Thoracic aorta (tissue), 2 donors: ENCODE data around the gene RAMP3. TPM values are rescaled to one million over a fixed set of nuclear protein-coding genes. Genes with fewer than 3 reads are reported as not detected.

ENCODE experiments used
- ATAC-seq: fragments of 150-250 bp; one replicate; pipeline ENCODE4 v1.8.0; 2017; ENCODE audit warnings: low read depth; ENCODE audit not compliant: insufficient number of reproducible peaks, low FRiP score
- DNase-seq: peaks from one replicate; pipeline ENCODE4 v3.0.0-alpha.2; 2020; ENCODE audit warnings: low spot score
- H3K27ac ChIP-seq, 2 donors: fragments of 200-600 bp; sonication (generic); 1 replicate in 1 of 2; 2 replicates in 1 of 2; pipeline ENCODE4 v1.5.1; 2016; ENCODE audit warnings: mild to moderate bottlenecking in 2 of 2, moderate library complexity in 2 of 2
- H3K27me3 ChIP-seq: fragments of 200-600 bp; sonication (generic); replicated peaks from 2 replicates; pipeline ENCODE4 v1.6.0; 2016; ENCODE audit warnings: mild to moderate bottlenecking; ENCODE audit not compliant: insufficient read depth
- H3K36me3 ChIP-seq: fragments of 200-600 bp; sonication (generic); one replicate; pipeline ENCODE4 v1.5.1; 2016
- H3K4me1 ChIP-seq, 2 donors: fragments of 200-600 bp; sonication (generic); 1 replicate in 1 of 2; 2 replicates in 1 of 2; pipeline versions ENCODE4 v1.5.1 to v1.6.0; 2016; ENCODE audit warnings: low read depth in 2 of 2, mild to moderate bottlenecking in 1 of 2; ENCODE audit not compliant: control insufficient read depth in 1 of 2
- H3K4me3 ChIP-seq: fragments of 200-600 bp; sonication (generic); 2 replicates; pipeline ENCODE4 v1.5.1; 2016; ENCODE audit warnings: mild to moderate bottlenecking
- H3K9me3 ChIP-seq: fragments of 200-600 bp; sonication (generic); 2 replicates; pipeline ENCODE4 v1.5.1; 2016
- total RNA-seq, 2 donors: library from RNA; depleted of rRNA; stranded (reverse); fragments of >200 nt; gene quantifications; one replicate each; pipeline versions ENCODE4 v1.1.0 to v1.2.3, GENCODE V29; 2016
- TF ChIP-seq, protein P1 (sequence below): fragments of 200-600 bp; sonication (generic); IDR thresholded peaks from one replicate; pipeline ENCODE4 v1.5.1; 2019; ENCODE audit warnings: antibody characterized with exemption

The RAMP3 gene
- total RNA-seq, 2 donors from 2014 or later, result 76.5 to 123 TPM

DNA sequence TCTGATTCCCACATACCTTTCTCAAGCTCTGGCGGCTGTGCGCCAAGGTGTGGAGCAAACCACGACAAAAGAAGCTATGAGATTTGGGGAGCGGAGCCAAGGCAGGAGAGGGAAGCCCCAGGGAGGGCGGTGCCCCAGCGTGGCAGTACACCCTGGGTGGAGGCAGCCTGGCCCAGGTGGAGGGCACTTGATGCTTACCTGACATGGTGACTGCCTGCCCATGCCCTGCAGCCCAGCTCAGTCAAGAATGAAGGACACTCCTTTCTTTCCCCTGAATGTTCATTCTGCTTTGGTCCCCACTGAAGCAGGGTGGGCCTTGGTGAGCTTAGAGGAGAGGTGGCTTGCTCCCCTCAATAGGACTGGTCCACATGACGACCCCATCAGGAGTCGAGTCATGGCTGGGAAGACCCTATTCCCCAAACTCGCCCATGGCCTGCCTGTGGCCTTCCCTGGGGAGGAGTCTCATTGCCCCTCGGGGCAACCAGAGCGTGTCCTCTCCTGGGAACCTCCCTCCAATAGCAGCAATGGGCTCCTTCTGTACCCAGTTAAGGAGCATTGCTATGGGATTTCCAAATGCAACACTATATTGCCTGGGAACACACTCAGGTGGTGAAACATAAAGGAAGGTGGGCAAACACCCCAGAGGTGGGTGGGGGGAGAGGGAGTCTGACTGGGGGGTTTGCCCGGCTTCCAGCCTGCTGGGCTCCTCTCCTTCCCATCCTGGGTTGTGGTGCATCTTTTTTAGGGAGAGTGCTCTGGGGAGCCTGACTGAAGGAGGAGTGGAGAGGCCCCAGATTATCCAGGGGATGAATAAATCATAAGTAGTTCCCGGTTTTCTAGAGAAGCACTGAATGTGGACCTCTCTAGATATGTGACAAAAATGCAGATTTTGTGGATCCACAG lies 22.7 kb downstream of the RAMP3 start:
- no peaks in the 10 kb centered on the region for H3K4me1 ChIP-seq
- DNase-seq (no peak), ATAC-seq (no peak)
- TF ChIP-seq, protein P1, sequence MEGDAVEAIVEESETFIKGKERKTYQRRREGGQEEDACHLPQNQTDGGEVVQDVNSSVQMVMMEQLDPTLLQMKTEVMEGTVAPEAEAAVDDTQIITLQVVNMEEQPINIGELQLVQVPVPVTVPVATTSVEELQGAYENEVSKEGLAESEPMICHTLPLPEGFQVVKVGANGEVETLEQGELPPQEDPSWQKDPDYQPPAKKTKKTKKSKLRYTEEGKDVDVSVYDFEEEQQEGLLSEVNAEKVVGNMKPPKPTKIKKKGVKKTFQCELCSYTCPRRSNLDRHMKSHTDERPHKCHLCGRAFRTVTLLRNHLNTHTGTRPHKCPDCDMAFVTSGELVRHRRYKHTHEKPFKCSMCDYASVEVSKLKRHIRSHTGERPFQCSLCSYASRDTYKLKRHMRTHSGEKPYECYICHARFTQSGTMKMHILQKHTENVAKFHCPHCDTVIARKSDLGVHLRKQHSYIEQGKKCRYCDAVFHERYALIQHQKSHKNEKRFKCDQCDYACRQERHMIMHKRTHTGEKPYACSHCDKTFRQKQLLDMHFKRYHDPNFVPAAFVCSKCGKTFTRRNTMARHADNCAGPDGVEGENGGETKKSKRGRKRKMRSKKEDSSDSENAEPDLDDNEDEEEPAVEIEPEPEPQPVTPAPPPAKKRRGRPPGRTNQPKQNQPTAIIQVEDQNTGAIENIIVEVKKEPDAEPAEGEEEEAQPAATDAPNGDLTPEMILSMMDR, result no peak
- no peak overlapping the region for H3K4me3 ChIP-seq
- no peaks in the 10 kb centered on the region for H3K27me3 ChIP-seq
- H3K27ac ChIP-seq, result no peak overlapping the region
- no peaks in the 10 kb centered on the region for H3K9me3 ChIP-seq
- no peaks in the 10 kb centered on the region for H3K36me3 ChIP-seq

DNA sequence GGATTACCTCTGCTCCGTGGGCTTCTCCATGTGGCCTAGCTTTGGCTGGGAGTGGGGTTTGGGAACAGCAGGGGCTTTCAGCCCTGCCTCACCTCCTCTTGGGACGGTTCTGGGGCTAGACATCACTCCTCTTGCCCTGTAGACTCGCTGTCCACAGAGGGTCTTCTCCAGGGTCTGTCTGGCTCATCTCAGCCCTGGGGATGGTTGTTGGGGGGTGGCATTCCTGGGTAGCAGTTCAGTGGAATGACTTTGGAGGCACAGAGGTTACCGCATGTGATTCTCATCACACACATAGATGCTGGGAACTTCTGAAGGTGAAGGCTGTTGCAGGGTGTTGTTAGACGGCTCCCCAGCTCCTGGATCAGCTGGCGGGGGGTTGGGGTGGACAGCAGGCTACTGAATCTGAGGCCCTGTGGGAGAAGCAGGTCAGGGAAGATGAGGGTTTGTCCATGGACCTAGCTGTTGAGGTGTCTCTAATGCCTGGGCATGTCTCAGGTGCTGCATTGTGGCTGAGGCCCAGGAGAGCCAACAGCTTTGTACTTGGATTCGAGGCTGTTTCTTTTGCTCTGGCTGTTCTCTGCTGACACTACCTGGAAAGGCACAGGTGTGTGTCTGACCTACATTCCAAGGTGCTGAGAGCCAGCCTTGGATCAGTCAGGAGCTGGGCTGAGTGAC lies 23.8 kb downstream of the RAMP3 start:
- no peaks in the 10 kb centered on the region for H3K9me3 ChIP-seq
- no peaks in the 10 kb centered on the region for H3K4me1 ChIP-seq
- TF ChIP-seq, protein P1, result no peak
- ATAC-seq (no peak), DNase-seq (no peak)
- H3K4me3 ChIP-seq, result no peak overlapping the region
- no peaks in the 10 kb centered on the region for H3K27me3 ChIP-seq
- no peaks in the 10 kb centered on the region for H3K36me3 ChIP-seq
- H3K27ac ChIP-seq, result no peak overlapping the region

DNA sequence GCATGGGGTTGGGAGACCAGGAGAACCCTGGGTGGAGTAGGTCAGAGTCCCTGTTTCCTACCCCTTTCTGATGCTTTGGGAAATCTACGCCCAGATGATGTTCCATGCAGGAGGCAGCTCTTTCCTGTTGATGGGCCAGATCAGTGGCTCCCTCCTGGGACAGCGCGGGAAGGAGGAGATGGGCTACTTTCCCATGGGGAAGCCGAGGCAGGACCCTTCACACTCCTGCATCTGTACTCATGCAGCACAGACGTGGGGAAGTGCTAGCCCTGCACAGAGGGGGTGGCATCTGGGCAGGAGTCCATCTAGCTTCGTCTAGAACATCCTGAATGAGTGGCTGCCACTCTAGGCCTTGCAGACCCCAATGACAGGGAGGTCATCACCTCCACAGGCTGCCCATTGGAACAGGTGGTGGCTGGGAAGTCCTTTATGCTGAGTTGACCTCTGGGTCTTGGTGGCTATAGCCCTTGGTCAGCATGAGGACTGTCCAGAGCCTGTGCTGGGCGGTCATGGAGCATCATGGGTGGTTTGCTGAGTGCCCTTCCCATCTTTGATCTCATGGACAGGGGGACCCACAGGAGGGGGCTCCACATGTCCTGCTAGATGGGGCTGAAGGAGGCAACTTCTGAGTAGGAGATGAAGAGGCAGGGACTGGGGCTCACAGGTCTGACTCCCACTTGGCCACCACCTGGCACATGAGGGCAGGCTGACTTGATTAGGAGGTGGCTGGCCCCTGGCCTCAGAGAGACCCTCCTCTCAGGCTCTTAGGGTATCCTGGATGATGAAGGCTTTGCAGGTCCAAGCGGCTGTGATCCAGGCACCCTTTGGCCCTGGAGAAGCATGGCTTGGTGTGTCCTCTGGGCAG lies 24.6 kb downstream of the RAMP3 start:
- no peak overlapping the region for H3K4me3 ChIP-seq
- no peak overlapping the region for H3K27ac ChIP-seq
- TF ChIP-seq, protein P1, result no peak
- DNase-seq (no peak), ATAC-seq (no peak)
- no peaks in the 10 kb centered on the region for H3K36me3 ChIP-seq
- H3K4me1 ChIP-seq, result no peaks in the 10 kb centered on the region
- no peaks in the 10 kb centered on the region for H3K9me3 ChIP-seq
- H3K27me3 ChIP-seq, result no peaks in the 10 kb centered on the region

DNA sequence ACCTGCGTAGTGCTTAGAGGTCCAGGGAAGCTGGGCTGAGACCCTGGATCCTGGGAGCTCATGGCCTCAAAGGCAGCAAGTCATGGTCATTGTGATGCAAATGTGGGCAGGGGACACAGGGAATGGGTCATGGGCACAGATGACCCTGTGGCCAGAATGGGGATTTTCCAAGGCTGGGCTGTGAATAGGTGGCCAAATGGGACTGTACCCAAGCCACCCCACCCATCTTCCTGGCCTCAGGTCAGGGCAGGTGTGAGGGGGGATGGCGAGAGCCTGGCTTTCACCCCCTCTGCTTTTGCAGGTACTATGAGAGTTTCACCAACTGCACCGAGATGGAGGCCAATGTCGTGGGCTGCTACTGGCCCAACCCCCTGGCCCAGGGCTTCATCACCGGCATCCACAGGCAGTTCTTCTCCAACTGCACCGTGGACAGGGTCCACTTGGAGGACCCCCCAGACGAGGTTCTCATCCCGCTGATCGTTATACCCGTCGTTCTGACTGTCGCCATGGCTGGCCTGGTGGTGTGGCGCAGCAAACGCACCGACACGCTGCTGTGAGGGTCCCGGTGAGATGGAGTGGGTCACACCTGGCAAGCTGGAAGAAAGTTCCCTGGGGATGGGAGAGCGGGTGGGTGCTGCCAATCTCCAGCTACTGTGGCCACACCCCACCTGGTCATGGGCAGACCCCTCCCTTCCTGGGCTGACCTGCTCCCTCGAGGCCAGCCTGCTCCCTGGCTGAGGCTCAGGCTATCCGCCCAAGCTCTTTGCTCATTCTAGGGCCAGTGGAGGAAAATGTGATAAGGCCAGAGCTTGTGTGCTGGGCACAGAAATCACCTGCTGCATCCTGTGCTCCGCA lies 25.5 kb downstream of the RAMP3 start:
- Histone ChIP-seq H3K4me1 (no peaks in the 10 kb centered on the region), H3K36me3 (no peaks in the 10 kb centered on the region), H3K27me3 (no peaks in the 10 kb centered on the region), H3K9me3 (no peaks in the 10 kb centered on the region), H3K4me3 (no peak overlapping the region), H3K27ac (no peak overlapping the region)
- TF ChIP-seq, protein P1, result no peak
- DNase-seq (no peak), ATAC-seq (no peak)
